ENCODE measurements around the gene C5orf22. TPM values are rescaled to one million over a fixed set of nuclear protein-coding genes. Genes with fewer than 3 reads are reported as not detected.

C5orf22 gene
- total and polyA plus RNA-seq, 2 of the 4 experiments (the other 2 are of a cell fraction): 11.2 to 19.9 TPM

DNA sequence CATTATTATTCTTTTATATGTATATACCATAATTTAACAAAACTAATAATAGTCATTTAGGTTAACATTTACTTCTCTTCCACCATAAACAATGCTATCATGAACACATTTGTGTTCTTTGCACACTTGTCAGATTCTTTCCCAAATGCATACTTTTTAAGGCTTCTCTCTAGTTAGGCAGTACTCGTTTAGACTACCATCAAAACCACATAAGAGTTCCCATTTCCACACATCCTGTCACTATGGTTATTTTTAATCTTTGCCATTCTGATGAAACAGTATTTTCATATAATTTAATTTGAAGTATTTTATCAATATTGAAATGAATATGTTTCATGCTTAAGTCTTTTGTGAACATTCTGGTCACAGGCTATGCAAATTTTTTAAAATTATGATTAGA is 15.3 kb upstream of the C5orf22 start:
- Histone ChIP-seq H2AK9ac (replicated peaks; ENCODE audit: low read depth, low read length, poor library complexity) (no peak overlapping the region), H3K4me1 (ENCODE audit: control insufficient read depth, insufficient read depth, low read length) (no peaks in the 10 kb centered on the region), H4K5ac (ENCODE audit: low read depth, low read length) (no peak overlapping the region), H2BK5ac (ENCODE audit: low read depth, low read length, poor library complexity, severe bottlenecking) (no peak overlapping the region), H2BK20ac (ENCODE audit: low read depth, low read length) (no peak overlapping the region), H2AFZ (replicated peaks; ENCODE audit: low read length, poor library complexity) (no peak overlapping the region), H3K27me3 (ENCODE audit: control insufficient read depth, insufficient read depth, low read length) (no peaks in the 10 kb centered on the region), H2BK120ac (ENCODE audit: low read depth, low read length) (no peak overlapping the region), H2BK15ac (ENCODE audit: low read depth, low read length) (no peak overlapping the region), H3K23ac (ENCODE audit: low read depth, low read length) (no peak overlapping the region), H3K4me3 (ENCODE audit: insufficient read depth, low read depth, low read length) (no peak overlapping the region), H4K91ac (ENCODE audit: insufficient read depth, low read depth, low read length) (no peak overlapping the region), H2AK5ac (ENCODE audit: low read depth, low read length) (no peak overlapping the region), H3K9me3 (ENCODE audit: control insufficient read depth, insufficient read depth, low read length) (no peaks in the 10 kb centered on the region), H3K14ac (replicated peaks; ENCODE audit: low read depth, low read length) (no peak overlapping the region), H3K9me1 (ENCODE audit: insufficient read depth, low read length) (peaks cover 6% of the 10 kb centered on the region; the same call in 1 of the 2 replicates), H3K27ac (ENCODE audit: insufficient read depth, low read length) (no peak overlapping the region), H4K8ac (ENCODE audit: low read depth in 2 of 2, low read length in 2 of 2) (no peak overlapping the region), H3K36me3 (ENCODE audit: control insufficient read depth, insufficient read depth, low read length) (peaks cover 22% of the 10 kb centered on the region), H3K18ac (ENCODE audit: low read depth, low read length) (no peak overlapping the region), H3K9ac (ENCODE audit: low read depth, low read length) (no peak overlapping the region), H3K4me2 (ENCODE audit: low read depth, low read length) (no peak overlapping the region), H4K20me1 (ENCODE audit: insufficient read depth, low read length) (no peaks in the 10 kb centered on the region), H3K79me1 (ENCODE audit: low read depth in 1 of 2, low read length in 2 of 2) (peaks cover 12 to 13% of the 10 kb centered on the region in 2 experiments; a peak in 3 of 4 replicates), H3K4ac (ENCODE audit: low read depth, low read length) (no peak overlapping the region), H3K56ac (ENCODE audit: extremely low read depth, insufficient read depth, low read length) (no peak overlapping the region)
- no peak for DNase-seq
- ChIA-PET CTCF (no interaction called here), POLR2A (ENCODE audit: unreplicated experiment) (no interaction called here)
- TF ChIP-seq MAFK (IDR thresholded peaks at IDR 0.05; ENCODE audit: low read depth, low read length) (no peak), FOS (IDR thresholded peaks at IDR 0.05; ENCODE audit: low read depth, low read length) (no peak), BHLHE40 (IDR thresholded peaks at IDR 0.05; ENCODE audit: low read depth, low read length) (no peak), RAD21 (IDR thresholded peaks at IDR 0.05; ENCODE audit: low read length) (no peak), CHD1 (IDR thresholded peaks at IDR 0.05; ENCODE audit: low read depth, low read length) (no peak), CEBPB (IDR thresholded peaks at IDR 0.05; ENCODE audit: low read depth, low read length) (no peak), RCOR1 (IDR thresholded peaks at IDR 0.05; ENCODE audit: insufficient replicate concordance, low read length) (no peak)
- TF ChIP-seq, protein P1, sequence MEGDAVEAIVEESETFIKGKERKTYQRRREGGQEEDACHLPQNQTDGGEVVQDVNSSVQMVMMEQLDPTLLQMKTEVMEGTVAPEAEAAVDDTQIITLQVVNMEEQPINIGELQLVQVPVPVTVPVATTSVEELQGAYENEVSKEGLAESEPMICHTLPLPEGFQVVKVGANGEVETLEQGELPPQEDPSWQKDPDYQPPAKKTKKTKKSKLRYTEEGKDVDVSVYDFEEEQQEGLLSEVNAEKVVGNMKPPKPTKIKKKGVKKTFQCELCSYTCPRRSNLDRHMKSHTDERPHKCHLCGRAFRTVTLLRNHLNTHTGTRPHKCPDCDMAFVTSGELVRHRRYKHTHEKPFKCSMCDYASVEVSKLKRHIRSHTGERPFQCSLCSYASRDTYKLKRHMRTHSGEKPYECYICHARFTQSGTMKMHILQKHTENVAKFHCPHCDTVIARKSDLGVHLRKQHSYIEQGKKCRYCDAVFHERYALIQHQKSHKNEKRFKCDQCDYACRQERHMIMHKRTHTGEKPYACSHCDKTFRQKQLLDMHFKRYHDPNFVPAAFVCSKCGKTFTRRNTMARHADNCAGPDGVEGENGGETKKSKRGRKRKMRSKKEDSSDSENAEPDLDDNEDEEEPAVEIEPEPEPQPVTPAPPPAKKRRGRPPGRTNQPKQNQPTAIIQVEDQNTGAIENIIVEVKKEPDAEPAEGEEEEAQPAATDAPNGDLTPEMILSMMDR (conservative IDR thresholded peaks at IDR 0.05; ENCODE audit: low read depth, low read length): no peak
- TF ChIP-seq, protein P2, sequence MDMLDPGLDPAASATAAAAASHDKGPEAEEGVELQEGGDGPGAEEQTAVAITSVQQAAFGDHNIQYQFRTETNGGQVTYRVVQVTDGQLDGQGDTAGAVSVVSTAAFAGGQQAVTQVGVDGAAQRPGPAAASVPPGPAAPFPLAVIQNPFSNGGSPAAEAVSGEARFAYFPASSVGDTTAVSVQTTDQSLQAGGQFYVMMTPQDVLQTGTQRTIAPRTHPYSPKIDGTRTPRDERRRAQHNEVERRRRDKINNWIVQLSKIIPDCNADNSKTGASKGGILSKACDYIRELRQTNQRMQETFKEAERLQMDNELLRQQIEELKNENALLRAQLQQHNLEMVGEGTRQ (IDR thresholded peaks at IDR 0.05; ENCODE audit: low read depth, low read length): no peak
- dilution Hi-C loops (cut with HindIII; ENCODE audit: low sequenced_read_pairs, unreplicated experiment): no loop called here
- no TSS peak for BruUV-seq (replicated peaks)
- no peak for ATAC-seq (ENCODE audit: low read depth)
- in situ Hi-C loops (cut with MboI; ENCODE audit: low sequenced_read_pairs): no loop called here
- intact Hi-C loops (cut with micrococcal nuclease): no loop called here
- no CpG with 5 or more reads among the region's 1 CpG for WGBS, 2 experiments (ENCODE audit: extremely low coverage in 2 of 2, insufficient read length in 1 of 2)
